Measurements from ENCODE around the gene MCCC2. TPM values are rescaled to one million over a fixed set of nuclear protein-coding genes. Genes with fewer than 3 reads are reported as not detected.
"Not testable (repeated sequence)": the region's sequence is repeated elsewhere in the genome, so short reads cannot be mapped to it uniquely, and the experiment has no call there.

The MCCC2 gene
- total RNA-seq = 26.7 and 28.9 TPM in 2 replicates

DNA sequence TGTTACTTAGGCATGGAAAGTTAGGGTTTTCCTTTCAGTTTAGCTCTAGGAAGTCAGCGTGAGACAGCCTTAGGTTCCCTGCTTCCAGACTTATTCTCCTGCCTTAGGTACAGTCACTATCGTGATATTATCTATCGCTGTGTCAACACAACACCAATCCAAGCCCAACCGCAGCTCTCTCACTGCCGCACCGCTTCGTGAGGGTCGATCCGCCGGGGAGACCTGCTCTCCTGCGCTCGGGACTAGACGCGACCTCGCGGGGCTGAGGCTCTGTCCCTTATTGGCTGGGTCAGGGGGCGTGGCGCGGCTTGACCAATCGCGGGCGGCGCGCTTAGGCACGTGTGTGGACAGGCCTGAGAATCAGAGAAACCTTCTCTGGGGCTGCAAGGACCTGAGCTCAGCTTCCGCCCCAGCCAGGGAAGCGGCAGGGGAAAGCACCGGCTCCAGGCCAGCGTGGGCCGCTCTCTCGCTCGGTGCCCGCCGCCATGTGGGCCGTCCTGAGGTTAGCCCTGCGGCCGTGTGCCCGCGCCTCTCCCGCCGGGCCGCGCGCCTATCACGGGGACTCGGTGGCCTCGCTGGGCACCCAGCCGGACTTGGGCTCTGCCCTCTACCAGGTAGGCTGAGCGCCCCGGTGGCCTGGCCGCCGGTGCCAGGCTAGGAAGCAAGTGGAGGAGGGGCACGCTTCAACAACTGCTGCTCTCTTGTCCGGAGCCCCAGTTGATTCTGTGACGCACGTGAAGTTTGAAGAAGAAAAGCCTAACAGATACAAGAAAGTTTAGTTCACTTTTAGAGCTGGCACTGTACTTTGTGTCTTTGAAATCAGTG, at the start of gene MCCC2:
Gene MCCC2, plus strand, starts transcription at position 400 of the 825 bp plus-strand sequence. Its CDS starts 86 bp downstream, at position 486.
- DNase-seq (ENCODE audit: low read depth, low spot score) = peak; percentile 88

DNA sequence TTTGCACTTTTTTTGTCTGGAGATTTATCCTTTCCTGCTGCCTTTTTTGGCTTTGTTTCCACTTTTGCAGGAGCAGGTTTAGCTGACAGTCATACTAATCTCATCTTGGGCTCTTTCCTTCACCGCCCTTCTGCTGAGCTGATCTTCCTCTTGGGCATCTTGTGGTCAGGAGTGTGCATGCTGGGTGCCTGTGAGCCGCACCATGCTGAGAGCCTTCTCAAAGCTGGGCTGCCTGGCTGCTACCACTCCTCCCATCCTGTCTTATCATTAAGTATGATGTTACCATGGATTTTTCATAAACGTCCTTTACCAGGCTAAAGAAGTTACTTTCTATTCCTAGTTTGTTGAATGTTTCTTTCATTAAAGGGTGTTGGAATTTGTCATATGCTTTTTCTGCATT, 49.5 kb upstream of the MCCC2 start:
- DNase-seq (ENCODE audit: low read depth, low spot score) = no peak

DNA sequence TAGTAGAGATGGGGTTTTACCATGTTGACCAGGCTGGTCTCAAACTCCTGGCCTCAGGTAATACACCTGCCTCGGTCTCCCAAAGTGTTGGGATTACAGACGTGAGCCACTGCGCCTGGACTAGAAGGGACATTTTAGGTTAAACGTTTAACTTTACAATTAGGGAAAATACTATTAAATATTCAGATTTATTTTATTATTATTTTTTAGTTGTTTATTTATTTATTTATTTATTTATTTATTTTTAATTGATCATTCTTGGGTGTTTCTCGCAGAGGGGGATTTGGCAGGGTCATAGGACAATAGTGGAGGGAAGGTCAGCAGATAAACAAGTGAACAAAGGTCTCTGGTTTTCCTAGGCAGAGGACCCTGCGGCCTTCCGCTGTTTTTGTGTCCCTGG, 36.3 kb upstream of the MCCC2 start:
- DNase-seq (ENCODE audit: low read depth, low spot score) = not testable (repeated sequence)

DNA sequence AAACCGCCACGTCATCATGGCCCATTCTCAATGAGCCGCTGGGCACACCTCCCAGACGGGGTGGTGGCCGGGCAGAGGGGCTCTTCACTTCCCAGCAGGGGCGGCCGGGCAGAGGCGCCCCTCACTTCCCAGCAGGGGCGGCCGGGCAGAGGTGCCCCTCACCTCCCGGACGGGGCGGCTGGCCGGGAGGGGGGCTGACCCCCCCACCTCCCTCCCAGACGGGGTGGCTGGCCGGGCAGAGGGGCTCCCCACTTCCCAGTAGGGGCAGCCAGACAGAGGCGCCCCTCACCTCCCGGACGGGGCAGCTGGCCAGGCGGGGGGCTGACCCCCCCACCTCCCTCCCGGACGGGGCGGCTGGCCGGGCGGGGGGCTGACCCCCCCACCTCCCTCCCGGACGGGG, 35.6 kb upstream of the MCCC2 start:
- not testable (repeated sequence) for DNase-seq (ENCODE audit: low read depth, low spot score)

DNA sequence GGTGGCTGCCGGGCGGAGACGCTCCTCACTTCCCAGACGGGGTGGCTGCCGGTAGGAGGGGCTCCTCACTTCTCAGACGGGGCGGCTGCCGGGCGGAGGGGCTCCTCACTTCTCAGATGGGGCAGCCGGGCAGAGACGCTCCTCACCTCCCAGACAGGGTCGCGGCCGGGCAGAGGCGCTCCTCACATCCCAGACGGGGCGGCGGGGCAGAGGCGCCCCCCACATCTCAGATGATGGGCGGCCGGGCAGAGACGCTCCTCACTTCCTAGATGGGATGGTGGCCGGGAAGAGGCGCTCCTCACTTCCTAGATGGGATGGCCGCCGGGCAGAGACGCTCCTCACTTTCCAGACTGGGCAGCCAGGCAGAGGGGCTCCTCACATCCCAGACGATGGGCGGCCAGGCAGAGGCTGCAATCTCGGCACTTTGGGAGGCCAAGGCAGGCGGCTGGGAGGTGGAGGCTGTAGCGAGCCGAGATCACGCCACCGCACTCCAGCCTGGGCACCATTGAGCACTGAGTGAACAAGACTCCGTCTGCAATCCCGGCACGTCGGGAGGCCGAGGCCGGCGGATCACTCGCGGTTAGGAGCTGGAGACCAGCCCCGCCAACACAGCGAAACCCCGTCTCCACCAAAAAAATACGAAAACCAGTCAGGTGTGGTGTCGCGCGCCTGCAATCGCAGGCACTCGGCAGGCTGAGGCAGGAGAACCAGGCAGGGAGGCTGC, 35.0 kb upstream of the MCCC2 start:
- not testable (repeated sequence) for DNase-seq (ENCODE audit: low read depth, low spot score)

DNA sequence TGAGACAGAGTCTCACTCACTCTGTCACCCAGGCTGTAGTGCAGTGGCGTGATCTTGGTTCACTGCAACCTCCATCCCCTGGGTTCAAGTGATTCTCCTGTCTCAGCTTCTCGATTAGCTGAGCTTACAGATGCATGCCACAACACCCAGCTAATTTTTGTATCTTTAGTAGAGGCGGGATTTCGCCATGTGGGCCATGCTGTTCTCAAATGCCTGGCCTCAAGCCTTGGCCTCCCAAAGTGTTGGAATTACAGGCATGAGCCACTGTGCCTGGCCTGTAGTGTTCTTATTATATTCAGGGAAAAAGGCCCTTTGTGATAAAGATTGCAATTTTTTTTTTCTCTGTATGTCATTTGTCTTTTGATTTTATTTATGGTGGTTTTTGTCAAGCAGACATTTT, 24.0 kb upstream of the MCCC2 start:
- no peak for DNase-seq (ENCODE audit: low read depth, low spot score)

DNA sequence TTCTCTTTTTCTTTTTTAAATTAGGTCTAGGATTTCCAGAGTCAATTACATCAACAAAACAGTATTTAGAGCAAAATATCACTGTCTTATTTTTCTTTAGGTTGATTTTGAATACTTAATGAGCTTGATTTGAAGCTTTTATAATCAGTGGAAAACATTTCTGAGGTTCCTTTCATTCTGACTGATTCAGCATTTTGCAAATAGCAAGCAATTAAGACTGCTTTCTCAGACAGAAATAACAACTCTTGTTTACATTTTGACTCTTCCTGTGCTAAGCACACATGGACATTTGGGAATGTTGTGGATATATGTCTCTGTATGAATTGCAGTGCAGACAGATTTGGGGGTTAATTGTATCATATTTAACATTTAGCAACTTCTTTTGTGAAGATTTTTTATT, 22.2 kb upstream of the MCCC2 start:
- no peak for DNase-seq (ENCODE audit: low read depth, low spot score)

DNA sequence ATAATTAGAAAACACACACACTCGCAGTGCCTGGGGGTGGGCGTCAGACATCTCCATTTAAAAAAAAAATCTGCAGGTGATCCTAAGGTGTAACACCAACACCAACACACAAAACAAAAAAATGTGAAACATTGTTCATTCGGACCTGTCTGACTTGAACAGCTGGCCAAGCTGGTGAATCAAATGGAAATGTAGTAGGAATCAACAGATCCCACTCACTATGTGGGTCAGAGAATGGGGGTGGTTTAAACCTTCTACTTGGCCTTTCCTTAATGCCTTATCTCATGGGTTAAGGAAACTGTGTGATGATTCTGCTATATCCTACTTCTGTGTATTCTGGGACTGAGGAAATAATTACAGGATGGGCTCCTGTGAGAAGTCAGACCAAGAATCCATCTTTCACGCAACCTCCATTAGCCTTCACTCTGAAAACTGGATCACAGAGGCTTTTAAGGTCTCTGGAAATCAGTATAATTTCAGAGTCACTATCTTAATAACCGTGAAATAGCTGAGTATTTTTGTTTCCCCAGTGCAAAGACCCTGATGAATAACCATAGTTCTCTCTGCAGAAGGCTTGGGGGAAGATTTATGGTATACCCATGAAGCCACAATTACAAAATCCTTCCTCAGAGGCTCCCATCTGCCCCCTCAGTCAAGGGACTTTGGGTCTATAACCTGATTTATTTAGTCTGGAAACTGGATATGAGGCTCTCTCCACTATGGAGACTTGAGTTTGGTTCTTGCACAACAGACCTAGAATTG, 17.2 kb upstream of the MCCC2 start:
- DNase-seq (ENCODE audit: low read depth, low spot score) = no peak

DNA sequence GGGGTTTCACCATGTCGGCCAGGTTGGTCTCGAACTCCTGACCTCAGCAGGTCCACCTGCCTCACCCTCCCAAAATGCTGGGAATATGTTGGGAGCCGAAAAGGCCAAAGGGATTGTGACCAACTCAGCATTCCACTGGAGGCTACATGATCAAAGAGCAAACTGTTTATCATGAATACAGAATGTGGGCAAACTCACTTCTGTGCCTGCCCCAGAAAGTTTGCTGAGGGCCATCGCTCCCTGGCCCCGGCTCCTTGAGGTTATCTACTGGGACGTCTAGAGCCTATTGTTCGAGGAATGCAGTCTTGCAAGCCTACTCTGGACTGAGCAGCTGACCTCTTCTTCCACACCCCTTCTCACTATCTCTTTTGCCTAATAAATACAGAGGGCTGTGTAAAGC, 15.3 kb upstream of the MCCC2 start:
- DNase-seq (ENCODE audit: low read depth, low spot score) = not testable (repeated sequence)

DNA sequence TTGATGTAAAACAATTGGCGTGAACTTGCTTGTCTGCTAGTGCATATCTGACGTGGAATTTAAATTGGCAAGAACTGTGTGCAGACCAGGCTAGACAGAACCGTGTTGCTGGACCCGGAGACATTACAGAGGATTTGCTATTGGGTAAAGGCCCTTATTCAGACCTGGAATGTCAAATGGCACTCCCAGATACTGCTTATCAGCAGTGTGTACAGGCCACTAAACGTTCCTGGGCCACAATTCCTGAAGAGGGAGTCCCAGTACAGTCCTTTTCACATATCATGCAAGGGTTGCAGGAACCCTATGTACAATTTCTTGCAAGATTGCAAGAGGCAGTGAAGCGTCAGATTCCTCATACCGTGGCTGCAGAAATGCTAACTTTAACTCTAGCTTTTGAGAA, 13.5 kb upstream of the MCCC2 start:
- DNase-seq (ENCODE audit: low read depth, low spot score) = no peak

DNA sequence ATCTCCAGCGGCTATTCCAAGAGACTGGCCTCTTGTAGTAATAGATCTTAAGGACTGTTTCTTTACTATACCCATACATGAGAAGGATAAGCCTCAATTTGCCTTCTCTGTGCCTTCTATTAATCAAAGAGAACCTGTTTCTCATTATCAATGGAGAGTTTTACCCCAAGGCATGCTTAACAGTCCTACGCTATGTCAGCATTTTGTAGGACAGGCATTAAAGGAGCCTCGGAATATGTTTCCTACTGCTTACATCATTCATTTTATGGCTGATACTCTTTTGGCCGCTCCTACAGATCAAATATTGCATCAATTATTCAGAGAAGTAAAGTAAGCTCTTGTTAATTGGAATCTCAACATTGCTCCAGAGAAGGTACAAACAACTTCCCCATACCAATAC, 11.6 kb upstream of the MCCC2 start:
- DNase-seq (ENCODE audit: low read depth, low spot score) = not testable (repeated sequence)

DNA sequence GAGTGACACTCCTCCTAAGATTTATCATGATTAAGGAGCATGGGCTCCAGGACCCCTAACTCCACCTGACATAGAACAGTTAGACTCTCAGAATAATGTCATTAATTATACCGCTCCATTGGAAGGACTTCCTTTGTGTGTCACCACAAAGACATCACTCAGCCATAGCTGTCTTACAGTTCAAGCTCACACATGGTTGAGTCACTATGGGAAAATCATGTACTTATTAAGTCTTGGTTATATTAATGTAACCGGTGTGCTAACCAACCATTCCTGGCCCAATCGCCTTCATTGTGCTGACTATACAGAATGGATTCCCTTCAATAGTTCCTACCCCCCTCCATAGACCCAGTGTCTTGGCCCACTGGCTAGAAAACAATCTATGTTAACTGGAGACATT, 10.9 kb upstream of the MCCC2 start:
- no peak for DNase-seq (ENCODE audit: low read depth, low spot score)

DNA sequence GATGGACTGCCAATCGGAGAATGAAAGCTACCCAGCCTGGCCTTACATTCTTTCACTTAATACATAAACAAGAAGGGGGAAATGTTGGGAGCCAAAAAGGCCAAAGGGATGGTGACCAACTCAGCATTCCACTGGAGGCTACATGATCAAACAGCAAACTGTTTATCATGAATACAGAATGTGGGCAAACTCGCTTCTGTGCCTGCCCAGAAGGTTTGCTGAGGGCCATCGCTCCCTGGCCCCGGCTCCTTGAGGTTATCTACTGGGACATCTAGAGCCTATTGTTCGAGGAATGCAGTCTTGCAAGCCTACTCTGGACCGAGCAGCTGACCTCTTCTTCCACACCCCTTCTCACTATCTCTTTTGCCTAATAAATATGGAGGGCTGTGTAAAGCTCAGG, 9.3 kb upstream of the MCCC2 start:
- not testable (repeated sequence) for DNase-seq (ENCODE audit: low read depth, low spot score)

DNA sequence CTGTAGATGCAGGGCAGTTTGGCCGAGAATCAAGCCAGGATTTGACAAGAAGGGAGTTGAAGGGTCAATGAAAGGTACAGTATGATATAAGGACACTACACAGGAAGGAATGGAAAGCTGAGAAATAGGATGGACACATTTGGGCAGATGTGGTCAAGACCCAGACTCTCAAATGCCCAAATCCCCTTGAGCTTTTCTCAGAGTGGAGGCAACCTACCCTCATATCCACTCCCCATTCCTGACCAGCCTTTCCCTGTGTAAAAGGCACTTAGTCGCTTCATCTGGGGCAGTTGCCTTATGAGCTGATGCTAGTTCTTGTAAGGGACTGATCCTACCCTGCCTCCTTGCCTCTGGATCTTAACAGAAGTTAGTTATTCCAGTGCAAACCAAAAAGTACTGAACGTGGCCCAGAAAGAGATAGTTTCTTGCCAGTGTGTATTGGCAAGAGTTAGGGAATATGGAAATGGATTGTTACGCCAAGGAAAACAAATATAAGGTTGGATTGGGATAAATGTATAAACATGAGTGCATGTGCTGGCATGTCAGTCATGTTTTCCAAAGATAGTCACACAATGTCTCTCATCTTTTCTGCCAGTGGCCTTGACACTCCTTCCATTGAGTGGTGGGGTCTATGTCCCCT, 4.1 kb upstream of the MCCC2 start:
- DNase-seq (ENCODE audit: low read depth, low spot score) = no peak

DNA sequence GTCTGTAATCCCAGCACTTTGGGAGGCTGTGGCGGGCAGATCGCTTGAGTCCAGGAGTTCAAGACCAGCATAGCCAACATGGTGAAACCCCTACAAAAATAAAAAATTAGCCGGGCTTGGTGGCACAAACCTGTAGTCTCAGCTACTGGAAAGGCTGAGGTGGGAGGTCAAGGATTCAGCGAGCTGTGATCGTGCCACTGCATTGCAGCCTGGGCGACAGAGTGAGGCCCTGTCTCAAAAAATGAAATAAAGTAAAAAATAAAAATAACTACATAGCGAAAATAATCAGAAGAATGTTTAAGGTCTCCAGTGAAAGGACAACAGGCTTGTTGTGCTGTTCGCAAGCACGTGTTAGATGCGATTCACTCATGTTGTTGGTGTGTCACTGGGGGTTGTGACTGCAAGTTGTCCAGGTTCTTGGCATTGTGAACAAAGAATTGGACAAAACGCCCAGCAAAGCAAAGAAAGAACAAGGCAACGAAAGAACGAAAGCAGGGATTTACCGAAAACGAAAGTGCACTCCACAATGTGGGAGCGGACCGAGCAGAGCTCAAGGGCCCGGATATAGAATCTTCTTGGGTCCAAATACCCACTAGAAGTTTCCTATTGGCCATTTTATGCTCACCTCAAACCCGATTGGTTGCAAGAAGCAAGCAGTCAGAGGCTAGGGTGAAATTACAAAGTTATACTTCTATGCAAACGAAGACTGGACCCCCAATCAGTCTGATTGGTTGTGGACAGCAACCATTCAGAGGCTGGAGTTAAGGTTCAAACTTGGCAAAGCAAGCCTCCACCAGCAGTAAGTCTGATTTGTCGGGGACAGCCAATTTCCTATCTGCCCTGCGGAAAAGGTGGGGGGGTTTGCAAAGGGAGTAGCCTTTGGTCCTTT, 844 bp upstream of the MCCC2 start:
- DNase-seq (ENCODE audit: low read depth, low spot score) = peak; percentile 10

DNA sequence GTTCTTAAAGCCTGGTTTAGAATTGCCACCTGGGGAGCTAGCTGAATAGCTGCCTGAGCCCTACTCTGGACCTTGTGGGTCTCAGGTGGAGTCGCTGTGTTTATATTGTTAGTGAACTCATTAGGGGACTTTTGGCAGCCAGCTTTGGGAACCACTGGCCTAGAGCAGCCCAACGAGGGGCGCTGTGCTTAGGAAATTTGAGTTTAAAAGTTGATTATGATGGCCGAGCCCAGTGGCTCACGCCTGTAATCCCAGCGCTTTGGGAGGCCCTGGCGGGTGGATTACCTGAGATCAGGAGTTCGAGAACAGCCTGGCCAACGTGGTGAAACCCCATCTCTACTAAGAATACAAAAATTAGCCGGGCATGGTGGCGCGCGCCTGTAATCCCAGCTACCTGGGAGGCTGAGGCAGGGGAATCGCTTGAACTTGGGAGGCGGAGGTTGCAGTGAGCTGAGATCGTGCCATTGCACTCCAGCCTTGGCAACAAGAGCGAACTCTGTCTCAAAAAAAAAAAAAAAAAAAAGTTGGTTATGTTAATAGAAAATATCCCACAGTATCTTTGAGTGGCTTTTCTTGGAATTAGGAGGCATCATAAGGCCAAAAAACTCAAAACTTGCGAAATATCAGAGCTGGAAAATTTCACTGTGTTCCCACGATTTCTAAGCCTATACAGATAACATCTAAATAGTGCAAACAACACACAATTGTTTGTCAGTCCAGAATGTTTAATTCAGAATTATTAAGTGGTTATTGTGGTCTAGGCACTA, 809 bp downstream of the MCCC2 start:
- DNase-seq (ENCODE audit: low read depth, low spot score) = no peak

DNA sequence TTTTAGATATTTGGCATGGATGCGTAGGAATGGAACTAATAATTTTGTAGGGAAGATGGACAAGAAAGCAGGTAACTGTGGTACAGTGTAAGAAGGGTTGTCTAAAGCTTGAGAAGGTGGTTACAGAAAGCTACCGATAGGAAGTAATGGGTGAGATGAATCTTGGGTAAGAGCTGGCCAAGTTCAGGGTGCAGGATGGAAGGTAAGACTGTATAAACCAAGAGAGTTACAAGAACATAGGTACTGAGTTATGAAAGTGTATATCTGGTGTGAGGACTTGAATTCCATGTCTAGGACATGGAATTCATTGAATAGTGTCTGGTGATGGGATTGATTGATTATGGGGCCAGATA, 1.4 kb downstream of the MCCC2 start:
- no peak for DNase-seq (ENCODE audit: low read depth, low spot score)

DNA sequence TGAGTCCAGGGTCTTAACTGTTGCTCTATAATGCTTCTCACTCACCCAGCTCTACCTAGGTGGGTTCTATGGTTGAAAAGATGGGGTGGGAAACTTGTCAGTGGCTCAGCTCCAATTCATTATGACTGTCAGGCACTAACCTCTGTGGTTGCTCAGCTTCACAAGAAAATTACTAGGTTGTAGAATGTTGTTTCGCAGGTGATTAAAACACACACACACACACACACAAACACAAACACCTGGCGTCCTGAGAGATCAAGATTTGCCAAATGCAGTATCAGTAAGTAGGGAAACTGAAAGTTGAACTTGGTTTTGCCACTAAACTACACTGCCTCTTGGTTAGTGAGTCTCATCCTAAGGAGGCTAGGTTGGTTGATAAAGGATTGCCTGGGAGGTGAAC, 2.8 kb downstream of the MCCC2 start:
- DNase-seq (ENCODE audit: low read depth, low spot score) = no peak

DNA sequence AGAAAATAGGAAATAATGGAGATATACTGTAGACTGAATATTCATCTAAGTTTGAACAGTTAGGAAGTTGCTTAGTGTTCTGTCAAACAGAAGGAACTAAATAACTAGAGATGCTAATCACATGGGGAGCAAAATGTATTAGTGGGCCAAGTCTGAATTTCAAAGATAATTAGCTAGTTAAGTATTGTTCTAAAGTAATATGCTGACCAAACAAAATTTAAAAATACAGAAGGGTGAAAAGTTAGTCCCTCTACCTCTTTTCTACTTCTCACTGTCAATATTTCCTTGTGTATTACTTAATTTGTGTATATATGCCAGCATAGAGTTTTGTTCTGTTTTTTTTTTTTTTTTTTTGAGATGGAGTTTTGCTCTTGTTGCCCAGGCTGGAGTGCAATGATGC, 4.0 kb downstream of the MCCC2 start:
- no peak for DNase-seq (ENCODE audit: low read depth, low spot score)

DNA sequence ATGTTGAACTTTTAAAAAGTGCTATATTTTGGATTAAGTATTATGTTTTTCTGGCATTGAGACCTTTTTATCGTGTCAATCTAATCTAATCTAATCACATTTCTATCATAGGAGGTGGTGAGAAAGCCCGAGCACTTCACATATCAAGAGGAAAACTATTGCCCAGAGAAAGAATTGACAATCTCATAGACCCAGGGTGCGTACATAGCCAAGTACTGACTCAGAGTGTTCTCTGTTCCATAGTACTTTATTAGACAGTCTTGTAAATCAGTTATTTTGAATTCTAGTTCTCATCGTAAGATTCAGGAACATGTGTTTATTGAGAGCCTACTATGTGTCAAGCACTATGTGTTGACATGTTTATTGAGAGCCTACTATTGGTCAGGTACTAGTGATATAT, 9.0 kb downstream of the MCCC2 start:
- DNase-seq (ENCODE audit: low read depth, low spot score) = no peak

Data from pulmonary artery endothelial cell (primary cell).